Ovary (tissue), 3 donors: ENCODE results near the gene LIMS2.

Experiments used
- CTCF ChIP-seq, 3 donors: fragments of 450-650 bp in 2 of 3; fragments of 200-600 bp in 1 of 3; IDR thresholded peaks; one replicate each; pipeline versions ENCODE4 v1.5.1 to v1.8.0; 2016 to 2022; ENCODE audit warnings: antibody characterized with exemption in 3 of 3, mild to moderate bottlenecking in 1 of 3
- EP300 ChIP-seq: sonication (generic); formaldehyde crosslinking; IDR thresholded peaks from one replicate; pipeline ENCODE4 v1.6.1; 2017; ENCODE audit warnings: antibody characterized with exemption
- POLR2A ChIP-seq: fragments of 450-650 bp; IDR thresholded peaks from one replicate; pipeline ENCODE4 v1.6.1; 2017; ENCODE audit warnings: antibody characterized with exemption, mild to moderate bottlenecking, moderate library complexity
- donor health status: DM: no; HTN: no; CAD: no.

GRCh38 chr2:127648321-127648720, 27.0 kb downstream of the LIMS2 start:
- TF ChIP-seq CTCF (IDR thresholded peaks at IDR 0.05) (no peak), POLR2A (no peak), EP300 (no peak)
